K562 (cell line): ENCODE data around the gene R3HDM2. TPM values are rescaled to one million over a fixed set of nuclear protein-coding genes. Genes with fewer than 3 reads are reported as not detected.
A peak's percentile ranks its signal among the peaks of the same experiment; 100 is the strongest.

Experiments
- ADNP ChIP-seq: fragments of 200-800 bp; sonication (Bioruptor generic); IDR thresholded peaks from 2 replicates; pipeline ENCODE4 v1.6.1; 2016; ENCODE audit warnings: missing genetic modification characterization, missing compliant biosample characterization
- CEBPZ ChIP-seq: fragments of 150-350 bp; IDR thresholded peaks from 2 replicates; pipeline ENCODE4 v1.6.1; 2014; ENCODE audit warnings: low read depth, mild to moderate bottlenecking, low read length, borderline replicate concordance
- DMBX1 ChIP-seq: fragments of 250-450 bp; sonication (Bioruptor Pico); IDR thresholded peaks from 2 replicates; pipeline ENCODE4 v1.8.0; 2022; ENCODE audit warnings: inconsistent platforms, mild to moderate bottlenecking, moderate library complexity, borderline replicate concordance
- HDAC8 ChIP-seq: fragments of 450-650 bp; IDR thresholded peaks from 2 replicates; pipeline ENCODE4 v1.6.1; 2016; ENCODE audit warnings: mild to moderate bottlenecking, missing genetic modification characterization, moderate library complexity, missing compliant biosample characterization
- HINFP ChIP-seq: fragments of 450-650 bp; conservative IDR thresholded peaks from 2 replicates; pipeline ENCODE4 v1.6.1; 2016; ENCODE audit warnings: missing genetic modification characterization, low read depth, mild to moderate bottlenecking, control low read depth, missing compliant biosample characterization
- KAT7 ChIP-seq: sonication (generic); formaldehyde crosslinking; IDR thresholded peaks from 2 replicates; pipeline ENCODE4 v1.8.0; 2022; ENCODE audit warnings: missing genetic modification reagents, mild to moderate bottlenecking, borderline replicate concordance
- L3MBTL2 ChIP-seq: fragments of 450-650 bp; IDR thresholded peaks from 2 replicates; pipeline ENCODE4 v1.6.1; 2016; ENCODE audit warnings: mild to moderate bottlenecking, moderate library complexity
- MAFF ChIP-seq: IDR thresholded peaks from 2 replicates; pipeline ENCODE4 v1.6.1; 2012; ENCODE audit warnings: low read length, improper control_type of control experiment
- MAX ChIP-seq: sonication (generic); formaldehyde crosslinking; IDR thresholded peaks from 2 replicates; pipeline ENCODE4 v1.9.0; 2022; ENCODE audit warnings: mild to moderate bottlenecking, missing genetic modification reagents
- MEF2D ChIP-seq: conservative IDR thresholded peaks from 2 replicates; pipeline ENCODE4 v1.6.1; 2016; ENCODE audit warnings: low read depth, missing genetic modification characterization, missing compliant biosample characterization
- NR4A1 ChIP-seq, 2 experiments: fragments of 250-450 bp in 1 of 2; fragments of 450-650 bp in 1 of 2; sonication (Bioruptor Pico) in 1 of 2; IDR thresholded peaks; 2 replicates each; pipeline versions ENCODE4 v1.4.0 to v1.6.1; 2016 to 2020; ENCODE audit warnings: mild to moderate bottlenecking in 2 of 2, missing compliant biosample characterization in 1 of 2, missing genetic modification characterization in 1 of 2, moderate library complexity in 1 of 2
- PHF8 ChIP-seq: fragments of 200-600 bp; sonication (generic); IDR thresholded peaks from 2 replicates; pipeline ENCODE4 v1.6.1; 2012; ENCODE audit warnings: mixed run types, mild to moderate bottlenecking, inconsistent platforms, low read length, moderate library complexity, borderline replicate concordance
- POLR3A ChIP-seq: IDR thresholded peaks from 2 replicates; pipeline ENCODE4 v1.6.1; 2011; ENCODE audit warnings: borderline replicate concordance, mild to moderate bottlenecking, moderate library complexity; ENCODE audit not compliant: insufficient read length, insufficient read depth; ENCODE audit errors: extremely low read depth
- RAD51 ChIP-seq: fragments of 450-650 bp; IDR thresholded peaks from 2 replicates; pipeline ENCODE4 v1.7.1; 2016; ENCODE audit warnings: low read depth, mild to moderate bottlenecking, borderline replicate concordance
- RFX1 ChIP-seq: fragments of 450-650 bp; IDR thresholded peaks from 2 replicates; pipeline ENCODE4 v1.6.1; 2016; ENCODE audit warnings: mild to moderate bottlenecking, moderate library complexity
- RUNX1 ChIP-seq: sonication (generic); IDR thresholded peaks from 2 replicates; pipeline ENCODE4 v1.6.1; 2016; ENCODE audit warnings: antibody characterized with exemption, low read depth
- TAF9B ChIP-seq: fragments of 450-650 bp; IDR thresholded peaks from 2 replicates; pipeline ENCODE4 v1.6.1; 2018; ENCODE audit warnings: mild to moderate bottlenecking; ENCODE audit not compliant: partially characterized antibody
- TCF7 ChIP-seq: sonication (generic); IDR thresholded peaks from 2 replicates; pipeline ENCODE4 v1.6.1; 2016; ENCODE audit warnings: antibody characterized with exemption, borderline replicate concordance
- TFAP4 ChIP-seq: sonication (generic); formaldehyde crosslinking; IDR thresholded peaks from 2 replicates; pipeline ENCODE4 v1.8.0; 2022; ENCODE audit warnings: missing genetic modification reagents, mild to moderate bottlenecking, moderate library complexity, borderline replicate concordance
- ZNF282 ChIP-seq: sonication (generic); formaldehyde crosslinking; IDR thresholded peaks from 2 replicates; pipeline ENCODE4 v1.8.1; 2023; ENCODE audit warnings: missing genetic modification reagents
- ZNF507 ChIP-seq: conservative IDR thresholded peaks from 2 replicates; pipeline ENCODE4 v1.6.1; 2017; ENCODE audit warnings: missing genetic modification characterization, missing compliant biosample characterization
- polyA plus RNA-seq, 8 experiments: library from polyadenylated mRNA; depleted of rRNA in 4 of 8; stranded (reverse) in 5 of 8; unstranded in 3 of 8; fragments of >200 nt; fragmentation: Nextera tagmentation in 2 of 8; fragmentation: Illumina TruSeq in 1 of 8; extraction: Ambion mirVana in 2 of 8; extraction: Trizol in 1 of 8; gene quantifications; 2 replicates each; pipeline versions ENCODE4 v1.2.1 to v1.2.3, GENCODE V29; 2011 to 2014; ENCODE audit warnings: inconsistent platforms in 1 of 8, missing spikeins in 1 of 8
- total RNA-seq, 7 experiments: library from RNA; depleted of rRNA in 6 of 7; stranded (reverse); fragments of >200 nt in 6 of 7; fragmentation: Illumina TruSeq in 2 of 7; extraction: Trizol in 2 of 7; gene quantifications; 2 replicates each; pipeline versions ENCODE4 v1.2.1 to v1.2.3, GENCODE V29; 2011 to 2021; ENCODE audit warnings: low replicate concordance in 1 of 7

R3HDM2 gene
- total and polyA plus RNA-seq, 9 of the 15 experiments (the other 6 are each of a cell fraction or from before 2014, with no cell fraction given), result 3.3 to 18.8 (median 9.0) TPM

- TF ChIP-seq RFX1 (no peak; the same call in 1 of the 2 replicates), TAF9B (peak; percentile 25), NR4A1 (CRISPR knock-in tag; IDR thresholded peaks at IDR 0.05) (no peak), NR4A1 (tag; IDR thresholded peaks at IDR 0.05) (no peak), HINFP (tag) (no peak), HDAC8 (no peak), ADNP (tag) (no peak), PHF8 (peak; percentile 27; the same call in 1 of the 2 replicates), POLR3A (no peak), KAT7 (CRISPR knock-in tag) (no peak), RAD51 (peak; percentile 75; the same call in 1 of the 2 replicates), DMBX1 (0 out of 2 replicates have a peak, but pooled peaks have one; percentile 51), ZNF282 (CRISPR knock-in tag) (no peak), TFAP4 (CRISPR knock-in tag) (peak; percentile 47; the same call in 1 of the 2 replicates), L3MBTL2 (peak; percentile 42; the same call in 1 of the 2 replicates), CEBPZ (no peak), RUNX1 (no peak), ZNF507 (no peak), MAX (CRISPR knock-in tag) (no peak), MEF2D (tag) (0 out of 2 replicates have a peak, but pooled peaks have one; percentile 45), MAFF (no peak), TCF7 (no peak)
Measured at GRCh38 chr12:57280211-57281062, 150.4 kb downstream of the R3HDM2 start (continued).
